Stimulated activated CD8-positive, alpha-beta memory T cell treated with anti-CD3 and anti-CD28 coated beads, Interleukin-15, amount 100 ng/mL, for 24 hours (primary cell): ENCODE results near the gene PPIAL4G.
"Not testable (repeated sequence)": the region's sequence is repeated elsewhere in the genome, so short reads cannot be mapped to it uniquely, and the experiment has no call there.

Source experiments
- DNase-seq: peaks from one replicate; pipeline ENCODE4 v3.0.0-alpha.2; 2020; ENCODE audit warnings: low read depth

PPIAL4G gene

DNA sequence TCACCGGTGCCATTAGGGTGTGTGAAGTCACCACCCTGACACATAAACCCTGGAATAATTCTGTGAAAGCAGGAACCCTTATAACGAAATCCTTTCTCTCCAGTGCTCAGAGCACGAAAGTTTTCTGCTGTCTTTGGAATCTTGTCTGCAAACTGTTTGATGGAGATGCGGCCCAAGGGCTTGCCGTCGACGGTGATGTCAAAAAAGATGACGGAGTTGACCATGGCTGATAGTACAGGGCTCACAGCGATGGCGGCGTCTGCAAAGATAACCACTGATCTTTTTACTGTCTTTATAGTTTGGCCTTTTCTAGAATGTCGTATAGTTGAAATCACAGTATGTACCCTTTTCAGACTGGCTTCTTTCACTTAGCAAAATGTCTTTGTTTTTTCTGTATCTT lies at the start of gene PPIAL4G:
TSS of gene PPIAL4G (minus strand) at position 274 of the 400 bp plus-strand sequence. CDS start at position 224, 50 bp downstream.
- DNase-seq: not testable (repeated sequence)

DNA sequence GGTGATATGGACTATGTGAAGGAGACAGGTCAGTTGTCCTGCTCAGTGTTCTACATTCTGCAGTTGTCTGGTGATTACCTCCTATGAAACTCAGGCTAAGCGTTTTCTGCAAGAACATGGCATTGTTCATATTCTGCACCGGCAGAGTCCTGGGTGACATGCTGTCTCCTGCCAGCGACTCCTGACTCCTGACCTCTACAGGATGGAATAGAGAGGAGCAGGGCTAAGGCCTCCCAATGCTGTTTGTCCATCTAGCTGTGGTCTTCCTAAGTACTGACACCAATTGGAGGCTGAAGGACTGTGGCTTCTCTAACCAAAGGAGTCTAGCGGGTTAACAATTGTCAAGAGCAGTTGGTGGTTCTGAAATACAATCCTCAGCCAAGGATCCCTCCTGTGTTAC lies 49.1 kb upstream of the PPIAL4G start:
- DNase-seq: not testable (repeated sequence)

GRCh38 chr1:148529101-148529567 lies 46.0 kb upstream of the PPIAL4G start:
- DNase-seq: peak; percentile 47

- not testable (repeated sequence) for DNase-seq
These were observed 45.5 kb upstream of the PPIAL4G start for GRCh38 chr1:148528591-148528990.

- DNase-seq: not testable (repeated sequence)
These were observed 43.5 kb upstream of the PPIAL4G start for GRCh38 chr1:148526587-148526986.

DNA sequence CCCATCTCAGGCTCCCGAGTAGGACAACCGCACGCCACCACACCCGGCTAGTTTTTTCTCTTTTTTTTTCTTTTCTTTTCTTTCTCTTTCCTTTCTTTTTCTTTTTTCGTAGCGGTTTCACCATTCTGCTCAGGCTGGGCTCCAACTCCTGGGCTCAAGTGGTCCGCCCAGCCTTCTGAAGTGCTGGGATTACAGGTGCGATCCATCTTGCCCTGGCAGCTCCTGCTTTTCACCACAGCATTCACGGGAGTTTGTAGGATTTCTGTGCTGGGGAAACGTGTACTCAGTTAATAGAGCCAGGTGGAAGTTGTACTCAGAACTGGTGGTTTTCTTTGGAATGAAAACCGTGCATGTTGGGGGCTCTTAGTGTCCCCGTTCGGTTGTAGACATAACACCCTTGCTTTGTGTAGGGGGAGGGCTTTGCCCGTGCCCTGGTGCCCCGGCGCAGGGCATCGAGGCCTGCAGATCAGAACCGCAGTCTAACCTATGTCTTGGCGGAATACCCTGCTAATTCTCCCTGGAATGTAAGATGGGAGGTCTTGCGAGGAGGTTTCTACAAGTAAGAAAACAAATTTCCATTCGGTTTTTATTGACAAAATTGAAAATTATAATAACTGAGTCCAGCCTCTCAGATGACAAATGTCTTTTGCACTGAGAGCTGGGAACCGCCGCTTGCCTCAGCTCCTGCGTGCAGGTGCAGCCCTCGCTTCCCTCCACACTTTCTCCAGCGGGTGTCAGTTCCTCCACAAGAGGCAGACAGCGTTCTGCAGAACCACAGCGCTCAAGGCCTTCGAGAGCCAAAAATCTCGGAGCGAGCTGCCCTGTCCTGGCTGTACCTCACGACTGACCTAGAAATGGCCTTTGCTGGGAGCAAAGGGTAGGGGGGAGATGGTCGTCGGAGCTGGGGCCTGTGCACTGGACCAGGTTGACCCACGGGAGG lies 40.4 kb upstream of the PPIAL4G start:
- DNase-seq: not testable (repeated sequence)

DNA sequence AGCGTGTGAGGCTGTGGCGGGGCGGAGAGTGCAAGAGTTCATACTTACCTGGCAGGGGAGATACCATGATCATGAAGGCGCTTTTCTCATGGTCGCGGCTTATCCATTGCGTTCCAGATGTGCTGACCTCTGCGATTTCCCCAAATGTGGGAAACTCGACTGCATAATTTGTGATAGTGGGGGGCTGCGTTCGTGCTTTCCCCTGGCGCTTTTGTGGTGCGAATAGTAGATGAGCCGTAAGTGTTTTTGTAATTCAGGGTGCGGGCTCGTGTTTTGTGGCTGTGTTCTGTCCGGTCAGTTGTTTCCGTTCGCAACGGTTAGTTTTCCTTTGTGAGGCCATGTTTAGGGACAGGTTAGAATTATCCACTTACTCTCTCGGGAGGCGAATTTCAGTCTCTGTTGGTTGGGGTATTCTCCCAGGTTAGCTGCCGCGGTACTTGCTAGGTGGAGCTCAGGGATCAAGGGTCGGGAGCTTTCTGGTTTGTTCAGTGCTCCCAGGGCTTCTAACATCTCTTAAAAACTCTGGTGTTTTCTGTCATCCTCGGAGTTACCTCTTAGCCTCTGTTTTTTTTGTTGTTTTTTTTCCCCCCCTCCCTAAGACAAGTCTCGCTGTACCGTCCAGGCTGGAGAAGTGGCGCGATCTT lies 39.6 kb upstream of the PPIAL4G start:
- peak; percentile 74 for DNase-seq

GRCh38 chr1:148522072-148522471 lies 39.0 kb upstream of the PPIAL4G start:
- peak; percentile 40 for DNase-seq

DNA sequence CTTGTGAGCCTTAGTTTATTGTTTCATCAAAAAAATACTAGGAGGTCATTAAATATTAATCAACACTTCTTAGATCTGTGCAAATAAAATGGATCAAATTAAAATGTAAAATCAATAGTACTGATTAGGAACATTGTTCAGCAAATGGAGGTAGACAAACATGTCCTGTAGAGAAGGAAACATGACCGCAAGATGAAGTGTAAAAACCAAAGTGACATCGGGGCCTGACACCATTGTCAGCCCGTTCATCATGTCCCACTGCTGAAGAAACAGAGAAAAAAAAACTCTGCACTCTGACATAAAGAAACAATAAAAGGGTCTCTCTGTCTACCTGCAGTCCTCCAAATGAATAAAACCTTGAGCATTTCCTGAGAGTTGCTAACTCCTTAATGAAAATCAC lies 31.2 kb upstream of the PPIAL4G start:
- DNase-seq: not testable (repeated sequence)

DNA sequence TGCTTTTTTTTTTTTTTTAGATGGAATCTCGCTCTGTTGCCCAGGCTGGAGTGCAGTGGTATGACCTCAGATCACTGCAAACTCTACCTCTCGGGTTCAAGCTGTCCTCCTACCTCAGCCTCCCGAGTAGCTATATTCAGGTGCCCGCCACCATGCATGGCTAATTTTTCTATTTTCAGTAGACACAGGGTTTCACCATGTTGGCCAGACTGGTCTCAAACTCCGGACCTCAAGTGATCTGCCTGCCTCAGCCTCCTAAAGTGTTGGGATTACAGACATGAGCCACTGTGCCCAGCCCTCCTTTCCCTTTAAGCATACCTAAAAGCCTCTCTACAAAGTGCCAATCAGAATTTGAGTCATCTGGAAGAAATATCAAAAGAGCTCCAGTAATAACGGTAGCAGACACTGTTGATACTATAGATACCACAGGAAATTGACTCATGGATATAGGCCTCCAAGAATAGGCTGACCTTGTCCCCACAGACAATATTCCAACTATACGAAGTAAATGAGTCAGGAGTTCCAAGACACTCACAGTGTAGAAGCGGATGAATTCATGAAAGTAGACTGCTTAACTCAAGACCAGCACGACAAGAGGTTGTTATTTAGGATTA lies 29.6 kb upstream of the PPIAL4G start:
- not testable (repeated sequence) for DNase-seq

GRCh38 chr1:148493933-148494332 lies 10.8 kb upstream of the PPIAL4G start:
- not testable (repeated sequence) for DNase-seq

DNA sequence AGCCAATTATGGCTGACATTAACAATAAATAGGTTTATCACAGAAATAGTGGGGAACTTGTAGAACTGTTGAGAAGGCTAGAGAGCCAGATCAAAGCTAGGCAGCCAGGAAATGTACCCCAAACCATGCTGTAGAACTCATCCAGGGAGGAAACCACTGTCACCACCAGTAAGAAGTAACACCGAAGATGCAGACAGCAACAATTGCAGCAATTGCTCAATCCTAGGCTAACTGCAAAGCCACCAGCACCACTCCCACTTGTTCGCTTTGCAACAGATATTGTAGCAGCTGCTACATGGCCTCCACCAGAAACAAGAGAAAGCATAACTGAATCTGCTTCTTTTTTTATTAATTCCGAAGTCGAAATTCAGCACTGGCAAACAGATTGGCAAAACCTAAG lies 2.0 kb downstream of the PPIAL4G start:
- not testable (repeated sequence) for DNase-seq

GRCh38 chr1:148459694-148460093 lies 23.4 kb downstream of the PPIAL4G start:
- DNase-seq: not testable (repeated sequence)

DNA sequence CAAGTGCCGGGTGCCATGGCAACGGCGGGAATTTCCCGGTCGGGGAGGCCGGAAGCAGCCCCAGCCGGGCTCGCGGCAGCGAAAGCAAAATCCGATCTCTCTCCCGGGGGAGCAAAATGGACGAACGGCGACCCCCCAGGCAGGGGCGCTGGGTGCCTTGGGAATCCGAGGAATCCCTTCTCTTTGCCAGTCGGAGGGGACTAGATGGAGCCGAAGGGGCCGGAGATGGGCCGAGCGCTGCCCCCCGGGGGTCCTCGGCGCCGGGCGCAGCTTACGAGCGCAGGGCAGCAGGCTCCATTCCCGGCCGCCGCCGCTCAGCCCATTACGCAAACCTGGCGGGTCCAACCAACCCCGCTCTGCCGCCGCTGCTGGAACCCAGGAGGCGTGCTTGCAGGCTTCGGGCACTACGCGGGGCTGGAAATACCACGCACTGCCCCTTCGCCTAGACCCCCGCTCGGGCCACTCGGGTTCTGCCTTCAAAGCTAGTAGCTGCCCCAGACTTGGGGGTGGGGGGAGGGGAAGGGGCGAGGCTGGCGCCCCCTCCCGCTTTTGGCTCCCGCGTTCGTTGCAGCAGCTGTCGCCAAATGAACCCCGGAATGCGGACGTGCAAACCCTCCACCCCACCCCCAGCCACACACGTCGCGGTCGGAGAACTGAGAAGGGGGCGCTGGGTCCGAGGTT lies 24.1 kb downstream of the PPIAL4G start:
- peak; percentile 14 for DNase-seq

GRCh38 chr1:148458398-148458797 lies 24.7 kb downstream of the PPIAL4G start:
- not testable (repeated sequence) for DNase-seq

GRCh38 chr1:148452845-148453244 lies 30.3 kb downstream of the PPIAL4G start:
- DNase-seq: not testable (repeated sequence)

- not testable (repeated sequence) for DNase-seq
These were observed 43.3 kb downstream of the PPIAL4G start for GRCh38 chr1:148439654-148440325.

- DNase-seq: no peak
These were observed 47.7 kb downstream of the PPIAL4G start for GRCh38 chr1:148435406-148435805.

GRCh38 chr1:148434832-148435231 lies 48.3 kb downstream of the PPIAL4G start:
- no peak for DNase-seq

GRCh38 chr1:148432916-148433317 lies 50.2 kb downstream of the PPIAL4G start:
- not testable (repeated sequence) for DNase-seq
